ENCODE results near the gene PITPNM1.
A peak's percentile ranks its signal among the peaks of the same experiment; 100 is the strongest.

The PITPNM1 gene

GRCh38 chr11:67502328-67502979 is 2.7 kb downstream of the PITPNM1 start:
- DNase-seq = no peak

GRCh38 chr11:67501854-67502253 is 3.3 kb downstream of the PITPNM1 start:
- no peak for DNase-seq

DNA sequence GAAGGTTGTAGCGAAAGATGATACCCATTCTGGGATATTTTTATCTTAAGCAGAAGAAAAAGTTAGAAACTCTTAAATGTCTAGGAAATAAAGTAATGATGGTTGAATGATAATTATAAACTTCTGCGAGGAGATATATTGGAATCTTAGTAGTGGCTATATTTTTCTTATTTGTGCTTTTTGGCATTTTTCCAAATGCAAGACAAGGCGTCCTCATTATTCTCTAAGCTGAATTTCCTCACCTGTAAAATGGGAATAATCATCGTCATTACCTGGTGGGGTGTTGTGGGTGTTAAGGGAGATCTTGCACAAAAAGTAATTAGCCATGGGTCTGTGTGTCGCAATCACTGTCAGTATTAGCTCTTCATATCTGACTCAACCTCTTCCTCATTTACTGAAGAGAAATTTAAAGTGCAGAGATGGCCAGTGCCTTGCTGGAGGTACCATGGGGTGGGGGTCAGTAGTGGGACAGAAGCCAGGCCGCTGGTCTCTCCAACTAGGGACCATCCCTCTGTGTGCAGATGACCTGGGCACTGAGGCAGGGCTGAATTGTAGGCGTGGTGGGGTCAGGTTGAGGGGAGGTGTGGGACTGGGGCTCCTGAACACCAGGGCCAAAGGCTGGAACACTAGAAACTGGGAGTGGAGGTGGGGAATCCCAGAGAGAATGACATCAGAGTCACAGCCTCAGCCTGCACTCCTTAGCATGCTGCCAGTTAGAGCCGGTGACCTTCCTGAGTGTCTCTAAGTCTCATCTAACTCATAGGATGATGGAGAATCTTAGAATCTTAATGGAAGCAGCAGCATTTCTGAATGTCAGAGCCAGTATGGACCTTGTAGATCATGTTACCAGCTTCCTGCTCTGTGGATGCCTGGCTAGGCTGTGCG is 4.1 kb downstream of the PITPNM1 start:
- DNase-seq = no peak

- no peak for DNase-seq
Observed at GRCh38 chr11:67500484-67500821, 4.7 kb downstream of the PITPNM1 start.

DNA sequence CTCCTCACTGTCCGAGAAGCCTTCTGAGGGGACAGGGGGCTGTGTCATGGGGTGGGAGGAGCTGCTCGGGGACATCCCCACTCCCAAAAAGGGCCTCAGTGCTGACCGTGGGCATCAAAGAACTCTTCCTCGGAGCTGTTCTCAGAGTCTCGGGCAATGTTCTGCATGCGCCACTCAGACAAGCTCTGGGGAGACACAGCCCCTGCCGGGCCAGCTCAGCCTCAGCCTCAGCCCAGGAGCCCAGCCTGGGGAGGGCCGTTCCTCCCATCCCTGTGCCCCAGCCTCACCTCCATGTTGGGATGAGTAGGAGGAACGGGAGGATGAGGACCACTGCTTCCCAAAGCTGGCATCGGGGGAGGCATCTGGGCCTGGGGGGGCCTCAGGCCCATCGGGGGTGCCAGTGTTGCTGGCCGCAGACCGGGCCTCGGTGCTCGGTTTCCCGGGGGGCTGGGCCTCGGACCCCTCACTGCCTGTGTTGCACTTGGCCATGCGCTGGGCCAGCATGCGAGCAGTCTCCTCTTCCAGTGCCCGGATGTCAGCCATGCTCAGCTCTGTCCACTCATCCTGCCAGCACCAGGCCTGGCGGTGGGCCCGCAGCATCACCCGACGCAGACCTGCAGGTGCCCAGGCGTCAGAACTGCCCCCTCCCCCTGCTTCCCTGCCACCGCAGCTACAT is 5.2 kb downstream of the PITPNM1 start:
- DNase-seq = no peak

DNA sequence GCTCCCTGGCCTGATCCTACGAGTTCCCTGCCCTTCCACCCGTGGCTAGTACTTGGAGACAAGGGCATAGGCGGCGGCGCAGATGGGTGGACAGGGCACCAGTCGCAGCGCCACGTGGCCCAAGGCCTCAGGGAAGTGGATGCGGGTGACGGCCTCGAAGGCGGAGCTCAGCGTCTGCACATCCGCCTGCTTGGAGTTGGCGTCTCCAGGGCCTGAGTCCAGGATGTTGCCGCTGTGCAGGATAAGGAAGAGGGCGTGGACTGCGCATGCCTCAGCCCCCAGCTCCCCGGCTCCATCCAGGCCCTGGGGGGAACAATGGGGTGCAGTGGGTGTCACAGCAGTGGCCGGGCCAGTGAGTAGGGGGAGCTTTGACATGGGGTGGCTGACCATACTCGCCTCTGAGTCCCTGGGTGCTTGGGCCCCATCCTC is 6.6 kb downstream of the PITPNM1 start:
- DNase-seq = no peak

DNA sequence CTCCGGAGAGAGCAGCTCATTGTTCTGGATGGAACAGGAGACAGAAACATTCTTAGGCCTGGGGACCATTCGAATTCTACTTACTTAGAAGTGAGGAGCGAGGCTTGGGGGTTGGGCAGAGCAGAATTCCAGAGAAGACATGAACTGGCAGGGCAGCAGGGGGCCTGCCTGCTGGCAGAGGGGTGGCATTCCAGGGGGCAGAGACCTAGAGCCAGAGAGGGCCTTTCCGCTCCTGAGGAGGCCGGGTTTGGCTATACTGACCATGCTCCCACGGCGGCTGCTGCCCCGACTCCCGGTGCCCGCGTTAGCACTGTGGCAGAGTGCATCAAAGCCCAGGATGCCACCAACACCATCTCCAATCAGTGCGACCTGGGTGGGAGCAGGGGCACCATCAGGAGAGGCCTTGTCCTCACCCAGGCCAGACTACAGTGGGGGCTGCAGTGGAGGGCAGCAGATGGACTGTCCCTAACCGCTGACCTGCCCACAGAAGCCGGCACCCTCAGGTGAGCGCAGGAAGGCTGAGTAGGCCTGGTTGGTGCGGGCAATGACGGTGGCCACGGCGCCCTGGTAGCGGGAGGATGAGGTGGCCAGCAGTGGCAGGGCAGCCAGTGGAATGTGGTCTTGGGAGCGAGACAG is 7.4 kb downstream of the PITPNM1 start:
- DNase-seq = no peak

DNA sequence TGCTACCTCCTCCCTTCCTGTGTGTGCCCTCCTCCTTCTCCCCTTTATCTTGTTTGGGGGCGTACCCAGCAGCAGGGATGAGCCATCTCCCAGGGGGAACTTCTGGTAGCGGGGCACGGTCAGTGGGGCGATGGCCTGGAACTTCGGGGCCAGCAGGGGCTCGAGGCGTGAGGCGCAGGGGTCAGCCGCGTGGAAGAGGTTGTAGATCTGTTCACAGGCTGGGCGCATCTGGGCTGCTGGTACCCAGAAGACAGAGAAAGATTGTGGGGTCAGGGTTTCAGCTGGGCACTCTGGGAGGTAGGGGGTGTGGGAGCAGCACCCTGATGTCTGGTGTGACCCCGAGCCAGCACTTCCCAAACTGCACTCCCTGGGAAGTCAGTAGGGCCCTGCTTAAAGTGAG is 9.1 kb downstream of the PITPNM1 start:
- no peak for DNase-seq

- no peak for DNase-seq
Observed at GRCh38 chr11:67495234-67496005, 9.7 kb downstream of the PITPNM1 start.

- peak in 1 of 2 donors; percentile 5 for DNase-seq
Observed at GRCh38 chr11:67494371-67495233, 10.6 kb downstream of the PITPNM1 start.

DNA sequence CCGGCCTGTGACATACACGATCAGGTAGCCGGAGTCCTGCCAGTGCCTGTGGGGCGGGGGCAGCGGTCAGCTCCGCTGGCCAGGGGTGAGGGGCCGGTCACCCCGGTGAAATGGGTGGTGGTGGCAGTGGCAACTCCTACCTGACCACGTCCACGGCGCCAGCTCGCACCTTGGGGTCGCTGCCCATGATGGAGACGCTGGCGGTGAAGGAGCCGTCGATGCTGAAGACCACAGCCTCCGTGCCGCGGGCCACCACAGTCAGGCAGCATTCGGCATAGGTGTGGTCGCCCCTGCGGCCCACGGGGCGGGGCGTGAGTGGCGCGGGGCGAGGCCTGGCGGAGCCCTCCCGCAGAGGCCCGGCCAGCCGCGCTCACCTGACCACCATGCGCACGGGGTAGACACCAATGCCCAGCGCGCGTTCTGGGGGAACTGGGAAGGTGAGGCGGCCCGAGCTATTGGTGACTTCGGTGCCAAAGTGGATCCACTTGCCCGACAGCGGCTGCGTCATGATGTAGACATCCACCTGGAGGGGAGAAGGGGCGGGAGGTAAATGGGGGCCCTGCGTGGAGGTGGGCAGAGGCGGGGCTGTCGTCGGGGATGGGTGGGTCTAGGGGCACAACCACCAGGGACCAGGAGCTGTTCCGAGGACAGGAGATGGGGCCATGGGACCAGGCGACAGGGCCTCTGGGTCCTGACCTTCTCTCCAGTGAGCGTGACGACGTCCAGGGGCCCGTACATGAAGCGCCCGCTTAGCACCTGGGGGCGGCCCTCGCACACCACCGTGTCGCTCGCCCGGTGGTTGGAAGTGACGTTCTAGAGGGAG is 11.4 kb downstream of the PITPNM1 start:
- no peak for DNase-seq

DNA sequence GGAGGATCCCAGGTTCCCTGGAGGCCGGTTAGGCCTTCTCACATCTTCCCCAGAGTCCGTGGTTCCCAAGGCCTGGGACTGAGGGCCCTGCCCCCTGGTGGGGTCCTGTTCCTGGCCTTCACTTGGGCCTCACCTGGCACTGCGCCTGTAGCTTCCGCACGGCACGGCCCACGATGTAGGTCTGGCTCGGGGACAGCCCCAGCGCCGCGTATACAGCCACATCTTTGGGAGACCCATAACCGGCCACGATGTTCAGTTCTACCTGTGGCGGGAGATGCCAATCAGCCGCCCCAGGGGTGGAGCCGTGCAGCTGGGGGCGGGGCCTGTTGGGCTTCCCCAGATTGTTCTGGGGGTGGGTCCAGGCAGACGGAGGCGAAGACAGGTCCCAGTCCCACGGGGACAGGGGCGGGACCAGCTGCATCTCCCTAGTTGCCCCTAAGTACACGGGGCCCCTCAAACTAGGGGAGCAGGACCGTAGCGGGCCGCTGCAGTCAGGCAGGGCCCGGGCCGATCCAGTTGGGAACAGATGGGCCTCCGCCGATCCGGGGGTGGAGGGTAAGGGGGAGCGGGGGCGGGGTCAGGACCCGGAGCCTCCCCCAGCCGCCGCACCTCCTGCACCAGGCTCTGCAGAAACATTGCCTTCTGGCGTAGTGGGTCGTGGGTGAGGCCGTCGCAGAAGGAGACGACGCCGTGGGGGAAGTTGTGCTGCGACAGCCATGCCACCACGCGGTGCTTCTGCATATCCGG is 12.2 kb downstream of the PITPNM1 start:
- DNase-seq = peak in 1 of 2 donors; percentile 56

- DNase-seq = no peak
Observed at GRCh38 chr11:67492069-67492727, 13.0 kb downstream of the PITPNM1 start.

DNA sequence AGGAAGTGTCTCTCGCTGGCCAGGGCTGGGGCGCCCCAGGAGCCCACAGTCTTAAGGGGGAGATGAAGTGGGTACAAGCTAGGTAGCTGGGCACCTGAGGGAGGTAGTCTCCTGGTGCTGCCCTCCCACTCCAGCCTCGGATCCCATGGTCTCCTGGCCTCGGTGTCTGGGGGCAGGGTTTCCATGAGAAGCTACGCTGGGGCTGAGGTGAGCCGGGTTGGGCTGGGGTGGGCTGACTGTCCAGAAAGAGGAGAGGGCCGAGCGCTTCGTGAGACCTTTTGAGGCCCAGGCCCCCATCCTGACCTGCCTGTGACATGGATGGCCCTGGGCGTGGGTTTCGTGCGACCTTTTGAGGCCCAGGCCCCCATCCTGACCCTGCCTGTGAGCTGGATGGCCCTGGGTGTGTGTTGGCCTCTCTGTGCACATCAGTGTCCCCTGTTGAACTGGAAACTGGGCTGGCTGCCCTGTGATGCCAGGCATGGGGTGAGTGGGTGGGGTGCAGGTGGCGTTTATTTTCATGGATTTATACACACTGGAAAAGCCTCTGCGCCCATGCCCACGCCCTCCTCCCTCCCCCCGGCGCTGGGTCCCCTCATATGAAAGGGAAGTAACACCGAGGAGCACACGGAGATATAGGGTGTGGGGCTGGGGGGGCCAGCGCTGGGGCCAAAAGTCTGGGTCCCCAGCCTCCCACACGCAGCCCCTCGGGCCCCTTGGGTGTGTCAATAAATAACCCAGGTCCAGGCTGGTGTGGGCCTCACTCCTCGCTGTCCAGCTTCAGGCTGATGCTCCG is 13.7 kb downstream of the PITPNM1 start:
- DNase-seq = no peak

DNA sequence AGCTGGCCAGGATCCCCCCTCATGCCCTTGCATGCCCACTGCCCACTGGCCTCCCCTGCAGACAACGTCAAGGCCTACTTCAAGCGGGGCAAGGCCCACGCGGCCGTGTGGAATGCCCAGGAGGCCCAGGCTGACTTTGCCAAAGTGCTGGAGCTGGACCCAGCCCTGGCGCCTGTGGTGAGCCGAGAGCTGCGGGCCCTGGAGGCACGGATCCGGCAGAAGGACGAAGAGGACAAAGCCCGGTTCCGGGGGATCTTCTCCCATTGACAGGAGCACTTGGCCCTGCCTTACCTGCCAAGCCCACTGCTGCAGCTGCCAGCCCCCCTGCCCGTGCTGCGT is 14.5 kb downstream of the PITPNM1 start:
- DNase-seq = peak in 1 of 2 donors; percentile 6

- DNase-seq = peak in 1 of 2 donors; percentile 9
Observed at GRCh38 chr11:67489885-67490726, 15.1 kb downstream of the PITPNM1 start.

- no peak for DNase-seq
Observed at GRCh38 chr11:67489203-67489884, 15.8 kb downstream of the PITPNM1 start.
